H1 (cell line): ENCODE results near the gene HTR1D. TPM values are rescaled to one million over a fixed set of nuclear protein-coding genes. Genes with fewer than 3 reads are reported as not detected.
A peak's percentile ranks its signal among the peaks of the same experiment; 100 is the strongest.

ENCODE experiments used
- CTCF ChIA-PET: fragments of 300-600 bp; sonication (Branson Sonifier 250); formaldehyde crosslinking; loops from one replicate; lab custom pipeline; 2021; ENCODE audit not compliant: partially characterized antibody; lab: Charles Lee
- POLR2A ChIA-PET: fragments of 300-600 bp; sonication (Branson Sonifier 250); formaldehyde crosslinking; loops from one replicate; lab custom pipeline; 2021; ENCODE audit warnings: inconsistent platforms; ENCODE audit not compliant: partially characterized antibody; lab: Charles Lee
- DNase-seq, 2 experiments: peaks; one replicate each; pipeline versions ENCODE4 v3.0.0 to v3.0.0-alpha.2; 2010 to 2022; ENCODE audit warnings: low spot score in 2 of 2, low read depth in 1 of 2, mixed read lengths in 1 of 2
- FAIRE-seq: peaks from 2 replicates; lab custom pipeline; 2011; peaks lifted over from hg19 to GRCh38; lab: Jason Lieb, UNC
- H2AFZ ChIP-seq: 2 replicates; pipeline ENCODE4 v1.8.1; 2012; ENCODE audit warnings: low read length, inconsistent platforms
- H2AK5ac ChIP-seq: 2 replicates; pipeline ENCODE4 v1.6.1; 2013; ENCODE audit warnings: low read depth, low read length
- H2BK120ac ChIP-seq: replicated peaks from 2 replicates; pipeline ENCODE3; 2013; ENCODE audit warnings: low read depth, low read length, inconsistent platforms
- H2BK12ac ChIP-seq: 2 replicates; pipeline ENCODE4 v1.6.1; 2013; ENCODE audit warnings: low read depth, low read length
- H2BK15ac ChIP-seq: 2 replicates; pipeline ENCODE4 v1.6.1; 2013; ENCODE audit warnings: low read length
- H2BK20ac ChIP-seq: 2 replicates; pipeline ENCODE4 v1.6.1; 2013; ENCODE audit warnings: low read length
- H2BK5ac ChIP-seq: 2 replicates; pipeline ENCODE4 v1.6.1; 2013; ENCODE audit warnings: low read depth, low read length
- H3K14ac ChIP-seq: 2 replicates; pipeline ENCODE4 v1.6.1; 2013; ENCODE audit warnings: inconsistent platforms; ENCODE audit not compliant: insufficient read length
- H3K18ac ChIP-seq: 2 replicates; pipeline ENCODE4 v1.6.1; 2013; ENCODE audit warnings: low read length; ENCODE audit errors: extremely low read depth
- H3K23ac ChIP-seq: 2 replicates; pipeline ENCODE4 v1.6.1; 2013; ENCODE audit warnings: inconsistent platforms; ENCODE audit not compliant: insufficient read length
- H3K23me2 ChIP-seq: 2 replicates; pipeline ENCODE4 v1.6.1; 2013; ENCODE audit warnings: low read depth, low read length
- H3K27ac ChIP-seq: 2 replicates; pipeline ENCODE4 v1.6.1; 2011; ENCODE audit warnings: low read depth, low read length, inconsistent platforms
- H3K27me3 ChIP-seq, 4 experiments: replicated peaks in 1 of 4; 1 replicate in 1 of 4; 2 replicates in 3 of 4; pipeline versions ENCODE4 v1.6.1 to v1.8.1; 2011 to 2013; ENCODE audit warnings: low read length in 3 of 4, mild to moderate bottlenecking in 3 of 4, inconsistent platforms in 2 of 4, mixed read lengths in 2 of 4, moderate library complexity in 1 of 4; ENCODE audit not compliant: control insufficient read depth in 3 of 4, insufficient read depth in 3 of 4; ENCODE audit errors: extremely low read depth in 1 of 4
- H3K36me3 ChIP-seq, 4 experiments: 2 replicates each; pipeline versions ENCODE4 v1.6.1 to v1.8.1; 2011 to 2013; ENCODE audit warnings: mild to moderate bottlenecking in 4 of 4, low read length in 3 of 4, moderate library complexity in 2 of 4, control low read depth in 1 of 4, inconsistent platforms in 1 of 4; ENCODE audit not compliant: insufficient read depth in 4 of 4, control insufficient read depth in 2 of 4
- H3K4ac ChIP-seq: replicated peaks from 2 replicates; pipeline ENCODE3; 2013; ENCODE audit warnings: low read length, low read depth, mixed read lengths, inconsistent platforms; ENCODE audit not compliant: insufficient read length
- H3K4me1 ChIP-seq, 4 experiments: replicated peaks in 1 of 4; 1 replicate in 1 of 4; 2 replicates in 3 of 4; pipeline versions ENCODE4 v1.6.1 to v1.8.1; 2011 to 2013; ENCODE audit warnings: low read length in 3 of 4, inconsistent platforms in 2 of 4, mixed read lengths in 1 of 4; ENCODE audit not compliant: insufficient read depth in 4 of 4, control insufficient read depth in 3 of 4
- H3K4me2 ChIP-seq, 2 experiments: 2 replicates each; pipeline versions ENCODE4 v1.6.1 to v1.8.1; 2011 to 2013; ENCODE audit warnings: low read depth in 2 of 2, low read length in 2 of 2, control low read depth in 1 of 2, inconsistent platforms in 1 of 2, mild to moderate bottlenecking in 1 of 2; ENCODE audit not compliant: insufficient read depth in 1 of 2
- H3K4me3 ChIP-seq, 4 experiments: fragments of 200-600, 300-600 bp in 1 of 4; sonication (generic), shearing (Covaris generic), sonication (Bioruptor Twin) in 1 of 4; 2 replicates each; pipeline versions ENCODE4 v1.5.1 to v1.8.1; 2011 to 2016; ENCODE audit warnings: low read length in 4 of 4, low read depth in 3 of 4, control low read depth in 2 of 4, inconsistent platforms in 2 of 4, mild to moderate bottlenecking in 2 of 4, mixed read lengths in 1 of 4, moderate library complexity in 1 of 4; ENCODE audit not compliant: insufficient read depth in 2 of 4; ENCODE audit errors: extremely low read depth in 1 of 4
- H3K56ac ChIP-seq: replicated peaks from 2 replicates; pipeline ENCODE3; 2013; ENCODE audit warnings: low read depth, mild to moderate bottlenecking, mixed read lengths, low read length, inconsistent platforms; ENCODE audit not compliant: insufficient read length
- H3K79me1 ChIP-seq: 2 replicates; pipeline ENCODE4 v1.6.1; 2013; ENCODE audit warnings: low read depth, low read length, control low read depth
- H3K79me2 ChIP-seq, 2 experiments: 2 replicates each; pipeline versions ENCODE4 v1.6.1 to v1.8.1; 2012 to 2013; ENCODE audit warnings: low read length in 2 of 2, mild to moderate bottlenecking in 2 of 2, inconsistent platforms in 1 of 2; ENCODE audit not compliant: insufficient read depth in 2 of 2, control insufficient read depth in 1 of 2
- H3K9ac ChIP-seq, 4 experiments: replicated peaks in 1 of 4; 1 replicate in 1 of 4; 2 replicates in 3 of 4; pipeline versions ENCODE4 v1.6.1 to v1.8.1; 2011 to 2013; ENCODE audit warnings: low read depth in 3 of 4, low read length in 3 of 4, control low read depth in 2 of 4, mild to moderate bottlenecking in 2 of 4, moderate library complexity in 2 of 4, inconsistent platforms in 1 of 4; ENCODE audit errors: extremely low read depth in 1 of 4
- H3K9me3 ChIP-seq, 2 experiments: 2 replicates each; pipeline versions ENCODE4 v1.6.1 to v1.8.1; 2012 to 2013; ENCODE audit warnings: mild to moderate bottlenecking in 2 of 2, moderate library complexity in 2 of 2, control low read depth in 1 of 2, inconsistent platforms in 1 of 2, low read depth in 1 of 2, low read length in 1 of 2, mixed read lengths in 1 of 2; ENCODE audit not compliant: insufficient read depth in 2 of 2
- H4K20me1 ChIP-seq, 2 experiments: replicated peaks in 1 of 2; 2 replicates each; pipeline versions ENCODE3 to v1.8.1; 2011 to 2013; ENCODE audit warnings: inconsistent platforms in 2 of 2, low read length in 2 of 2, mild to moderate bottlenecking in 1 of 2; ENCODE audit not compliant: insufficient read depth in 2 of 2, control insufficient read depth in 1 of 2
- H4K5ac ChIP-seq: 2 replicates; pipeline ENCODE4 v1.6.1; 2013; ENCODE audit warnings: low read length, low read depth, mixed read lengths, inconsistent platforms; ENCODE audit not compliant: insufficient read length
- H4K8ac ChIP-seq: 2 replicates; pipeline ENCODE4 v1.8.0; 2013; ENCODE audit warnings: mild to moderate bottlenecking, moderate library complexity, low read length, inconsistent platforms; ENCODE audit not compliant: insufficient read depth; ENCODE audit errors: extremely low read depth
- H4K91ac ChIP-seq: replicated peaks from 2 replicates; pipeline ENCODE3; 2013; ENCODE audit warnings: low read length, mixed read lengths, inconsistent platforms; ENCODE audit not compliant: insufficient read length
- EP300 ChIP-seq, 2 experiments: IDR thresholded peaks; 1 replicate in 1 of 2; 2 replicates in 1 of 2; pipeline ENCODE4 v1.6.1; 2011 to 2012; ENCODE audit warnings: low read depth in 2 of 2, low read length in 2 of 2, mild to moderate bottlenecking in 2 of 2, borderline replicate concordance in 1 of 2, inconsistent platforms in 1 of 2, moderate library complexity in 1 of 2
- KDM4A ChIP-seq: IDR thresholded peaks from one replicate; pipeline ENCODE4 v1.7.1; 2012; ENCODE audit warnings: low read depth, mild to moderate bottlenecking, moderate library complexity, low read length, inconsistent platforms; ENCODE audit not compliant: severe bottlenecking
- RFX5 ChIP-seq: IDR thresholded peaks from 2 replicates; pipeline ENCODE4 v1.6.1; 2011; ENCODE audit warnings: low read depth, low read length, improper control_type of control experiment, borderline replicate concordance
- TAF1 ChIP-seq: IDR thresholded peaks from 2 replicates; pipeline ENCODE4 v1.6.1; 2011; ENCODE audit warnings: mild to moderate bottlenecking, low read depth, low read length
- TAF7 ChIP-seq: optimal IDR thresholded peaks from 2 replicates; pipeline ENCODE3; 2011; ENCODE audit warnings: low read depth, mild to moderate bottlenecking, inconsistent platforms, low read length, moderate library complexity, borderline replicate concordance
- TEAD4 ChIP-seq: IDR thresholded peaks from 2 replicates; pipeline ENCODE4 v1.6.1; 2012; ENCODE audit warnings: low read depth, low read length, inconsistent platforms, mixed read lengths
- WGBS, 2 experiments: shearing (Covaris generic) in 1 of 2; methylation state at CpG; one replicate each; pipeline versions ENCODE4 v1.1.6 to v1.1.7; 2013 to 2015; ENCODE audit warnings: low lambda C conversion rate in 2 of 2, mixed read lengths in 2 of 2, inconsistent platforms in 1 of 2, low coverage in 1 of 2, missing lambda C conversion rate in 1 of 2; ENCODE audit not compliant: insufficient replicate concordance in 2 of 2, insufficient coverage in 1 of 2, insufficient read length in 1 of 2; ENCODE audit errors: extremely low coverage in 1 of 2, missing lambda C conversion rate in 1 of 2; 5-methylcytosine and 5-hydroxymethylcytosine counted together
- polyA plus RNA-seq, 7 experiments: library from polyadenylated mRNA; depleted of rRNA in 3 of 7; stranded (reverse) in 5 of 7; unstranded in 2 of 7; fragments of >200 nt in 5 of 7; fragments of 200-250 nt in 2 of 7; gene quantifications; 1 replicate in 5 of 7; 2 replicates in 1 of 7; 4 replicates in 1 of 7; pipeline versions ENCODE4 v1.2.1 to v1.2.3, GENCODE V29; 2011 to 2013; ENCODE audit warnings: missing spikeins in 2 of 7, mixed read lengths in 2 of 7
- total RNA-seq: library from RNA; stranded (reverse); fragmentation: NEBNext Ultra II Directional; extraction: Animal tissue kit (Norgen Biotek cat#: 25700); gene quantifications from 2 replicates; pipeline ENCODE4 v1.2.1, GENCODE V29; 2021
- TF ChIP-seq, protein P1 (sequence below): IDR thresholded peaks from 2 replicates; pipeline ENCODE4 v1.6.1; 2012; ENCODE audit warnings: low read length, inconsistent platforms

Gene HTR1D
- total and polyA plus RNA-seq, 2 of the 8 experiments (the other 6 are each of a cell fraction or from before 2014, with no cell fraction given) = 8.8 to 11.5 TPM

GRCh38 chr1:23177438-23178380, 39.6 kb downstream of the HTR1D start:
- no peak for FAIRE-seq
- peak overlapping the region; percentile 96 for H2AFZ ChIP-seq
- TF ChIP-seq RFX5 (no peak), KDM4A (peak; percentile 78), TAF1 (peak; percentile 50; the same call in 1 of the 2 replicates), TAF7 (no peak), TEAD4 (no peak), EP300 (IDR thresholded peaks at IDR 0.05; ENCODE audit: borderline replicate concordance in 1 of 2, low read depth in 2 of 2, low read length in 2 of 2) (no peak)
- TF ChIP-seq, protein P1, sequence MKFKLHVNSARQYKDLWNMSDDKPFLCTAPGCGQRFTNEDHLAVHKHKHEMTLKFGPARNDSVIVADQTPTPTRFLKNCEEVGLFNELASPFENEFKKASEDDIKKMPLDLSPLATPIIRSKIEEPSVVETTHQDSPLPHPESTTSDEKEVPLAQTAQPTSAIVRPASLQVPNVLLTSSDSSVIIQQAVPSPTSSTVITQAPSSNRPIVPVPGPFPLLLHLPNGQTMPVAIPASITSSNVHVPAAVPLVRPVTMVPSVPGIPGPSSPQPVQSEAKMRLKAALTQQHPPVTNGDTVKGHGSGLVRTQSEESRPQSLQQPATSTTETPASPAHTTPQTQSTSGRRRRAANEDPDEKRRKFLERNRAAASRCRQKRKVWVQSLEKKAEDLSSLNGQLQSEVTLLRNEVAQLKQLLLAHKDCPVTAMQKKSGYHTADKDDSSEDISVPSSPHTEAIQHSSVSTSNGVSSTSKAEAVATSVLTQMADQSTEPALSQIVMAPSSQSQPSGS = no peak

More at GRCh38 chr1:23177438-23178380, 39.6 kb downstream of the HTR1D start:
- Histone ChIP-seq H2BK20ac (no peak overlapping the region), H4K5ac (no peak overlapping the region), H3K9me3 (no peaks in the 10 kb centered on the region), H4K91ac (no peak overlapping the region), H3K27me3 (peaks cover 2 to 28% (median 16%) of the 10 kb centered on the region in 4 experiments), H3K14ac (no peak overlapping the region), H2BK15ac (no peak overlapping the region), H2AK5ac (no peak overlapping the region), H3K36me3 (no peaks in the 10 kb centered on the region), H3K27ac (no peak overlapping the region), H3K79me2 (no peaks in the 10 kb centered on the region), H4K8ac (no peak overlapping the region), H3K4me2 (peak overlapping the region; percentile 72 to 95), H2BK12ac (0 out of 2 replicates have a peak overlapping the region, but pooled peaks have one; percentile 12), H3K23me2 (peaks cover 6% of the 10 kb centered on the region), H3K18ac (peak overlapping the region; percentile 73; the same call in 1 of the 2 replicates), H3K23ac (no peak overlapping the region), H3K4me1 (peaks cover 0 to 3% (median 0%) of the 10 kb centered on the region in 4 experiments; a peak in 3 of 7 replicates), H2BK120ac (no peak overlapping the region), H3K4ac (no peak overlapping the region), H3K4me3 (peak overlapping the region; percentile 36 to 66 (median 56)), H3K9ac (peak overlapping the region in 3 of 4 experiments; percentile 12 to 32 (median 29); a peak in 4 of 7 replicates), H3K79me1 (no peaks in the 10 kb centered on the region), H3K56ac (no peak overlapping the region), H2BK5ac (no peak overlapping the region), H4K20me1 (peaks cover 0 to 4% of the 10 kb centered on the region in 2 experiments)
- POLR2A ChIA-PET = interaction anchor here (0.6 to 3.6 kb wide), 2 partner anchors 10 to 14 kb away, joined by 3 to 37 read pairs; partner anchors contain the start of gene LUZP1
- peak in 1 of 2 experiments; percentile 85 for DNase-seq
- CTCF ChIA-PET = interaction anchor here (0.9 to 27.4 kb wide), 4 partner anchors 70 to 214 kb away, joined by 3 to 705 read pairs (median 4); no protein-coding TSS in a partner anchor
- WGBS, 2 experiments = 6% methylated on average over 45 of the region's 62 CpGs; no CpG with 5 or more reads in 1 of the 2 experiments
